GM18907 (cell line): ENCODE results near the gene DHH.

Experiments used
- ATAC-seq: cut with Tn5 transposase; IDR thresholded peaks from one replicate; pipeline ENCODE4 v1.9.1; 2021; ENCODE audit warnings: mild to moderate bottlenecking, moderate library complexity; ENCODE audit not compliant: unreplicated experiment

Gene DHH

DNA sequence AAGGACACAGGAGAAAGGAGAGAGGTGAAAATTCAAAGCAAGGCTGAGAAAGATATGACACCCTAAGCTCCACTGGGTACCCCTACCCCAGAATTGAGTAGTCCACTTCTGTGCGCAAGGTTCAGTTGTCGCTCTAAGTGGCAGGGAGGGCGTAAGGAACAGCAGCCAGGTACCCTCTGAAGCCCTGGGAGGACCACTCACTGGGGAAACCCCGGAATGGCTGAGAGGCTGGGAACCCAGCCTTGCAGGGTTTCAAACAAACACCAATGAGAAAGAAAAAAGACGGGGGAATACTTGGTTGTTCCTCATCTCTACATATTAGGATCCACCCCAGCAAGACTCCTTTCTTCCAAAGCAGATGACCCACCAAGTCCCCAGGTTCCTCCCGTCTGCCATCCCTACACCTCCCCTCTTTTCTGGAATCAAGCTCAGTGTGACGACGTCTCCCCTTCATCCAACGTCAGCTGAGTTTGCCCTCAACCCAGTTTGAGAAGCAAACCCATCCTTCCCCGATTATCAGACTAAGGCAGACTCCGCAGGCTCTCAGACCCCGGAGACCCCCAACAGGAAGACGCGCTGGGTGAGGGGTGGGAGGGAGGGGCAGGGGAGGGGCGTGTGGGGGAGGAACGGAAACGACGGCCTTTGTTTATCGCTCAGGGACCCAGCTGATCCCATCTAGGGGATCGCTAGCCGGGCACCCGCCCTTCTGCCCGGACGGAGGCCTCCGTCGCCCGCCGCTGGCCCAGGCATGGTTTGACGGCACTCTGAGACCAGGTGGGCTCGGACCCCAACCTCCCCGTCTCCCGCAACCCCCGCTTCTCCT lies 15.3 kb upstream of the DHH start:
- ATAC-seq, result no peak

DNA sequence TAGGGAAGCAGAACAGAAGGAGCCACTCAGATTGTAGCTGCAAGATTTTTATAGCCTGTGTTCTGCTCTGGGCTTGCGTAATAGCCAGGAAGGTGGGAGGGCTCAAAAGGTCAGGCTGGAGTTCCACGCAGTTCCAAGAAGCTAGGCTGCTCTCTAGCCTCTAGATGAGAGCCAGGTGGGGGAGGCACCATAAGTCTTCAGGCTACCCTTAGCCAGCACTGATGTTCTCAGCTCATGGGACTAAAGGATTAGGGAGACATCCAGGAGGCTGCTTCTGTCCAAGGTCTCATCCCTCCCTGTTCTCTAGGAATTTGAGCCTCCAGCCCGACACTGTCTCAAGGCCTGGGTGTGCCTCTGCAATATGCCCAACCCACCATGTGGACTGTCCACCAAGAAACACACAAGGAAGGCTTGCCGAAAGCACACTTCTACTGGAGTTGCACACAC lies 14.4 kb upstream of the DHH start:
- ATAC-seq, result no peak

DNA sequence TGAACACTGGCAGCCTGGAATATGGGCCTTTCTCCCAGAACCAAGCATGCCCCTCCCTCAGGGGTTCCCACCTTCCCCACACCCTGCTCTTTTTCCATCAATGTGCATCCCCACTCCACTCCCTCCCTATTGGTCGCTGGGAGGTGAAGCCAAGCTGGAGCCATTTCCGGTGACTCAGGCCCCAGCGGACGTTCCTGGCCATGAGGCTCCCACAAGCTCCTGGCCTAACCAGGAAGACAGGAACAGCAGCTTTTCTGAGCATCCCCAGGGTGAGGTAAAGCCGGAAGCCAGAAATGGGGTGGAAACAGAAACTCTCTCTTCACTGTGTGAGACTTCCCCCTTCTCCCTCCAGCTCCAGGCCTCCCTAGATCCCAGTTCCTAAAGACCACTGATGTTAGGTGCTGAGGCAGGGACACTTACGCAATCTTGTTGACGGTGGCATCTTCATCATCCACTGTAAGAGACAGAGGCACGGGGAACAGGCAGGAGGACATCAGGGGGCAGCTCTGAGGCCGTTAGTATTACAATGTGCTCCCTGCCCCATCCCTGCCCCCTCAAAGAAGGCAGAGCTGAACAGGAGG lies 11.0 kb upstream of the DHH start:
- no peak for ATAC-seq

DNA sequence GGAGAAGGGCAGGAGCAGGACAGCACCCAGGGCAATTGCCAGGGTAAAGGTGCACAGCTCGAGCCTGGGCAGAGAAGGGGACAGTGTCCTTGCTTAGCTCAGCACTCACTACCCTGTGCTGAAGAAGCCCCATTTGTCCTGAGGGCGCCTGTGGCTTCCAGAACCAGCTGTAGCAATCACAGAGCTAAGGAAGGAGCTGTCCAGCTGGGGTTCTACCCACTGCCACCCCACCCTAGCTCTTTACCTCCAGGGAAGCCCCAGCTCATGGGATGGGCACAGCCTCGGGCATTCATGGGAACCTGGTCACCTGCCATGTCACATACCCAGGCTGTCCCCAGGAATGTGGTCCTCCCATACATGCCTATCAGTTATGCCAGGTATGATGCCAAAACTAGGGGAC lies 10.2 kb upstream of the DHH start:
- no peak for ATAC-seq

DNA sequence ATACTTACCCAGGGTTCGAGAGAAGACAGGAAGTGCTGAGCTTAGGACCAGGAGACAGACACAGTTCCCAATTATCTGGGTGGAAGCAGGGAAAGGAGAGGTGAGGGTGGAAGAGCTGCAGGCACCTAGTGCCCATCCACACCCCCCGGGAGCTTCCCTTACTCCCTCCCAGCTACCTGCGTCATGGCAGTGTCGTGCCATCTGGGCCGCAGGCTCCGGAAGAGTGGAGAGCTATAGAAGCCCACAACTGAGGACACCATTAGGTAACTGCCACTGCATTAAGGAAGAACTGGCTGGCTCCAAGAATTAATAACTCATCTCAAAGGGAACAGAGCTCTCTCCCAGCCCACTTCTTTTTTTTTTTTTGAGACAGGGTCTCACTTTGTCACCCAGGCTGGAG lies 5.8 kb upstream of the DHH start:
- no peak for ATAC-seq

DNA sequence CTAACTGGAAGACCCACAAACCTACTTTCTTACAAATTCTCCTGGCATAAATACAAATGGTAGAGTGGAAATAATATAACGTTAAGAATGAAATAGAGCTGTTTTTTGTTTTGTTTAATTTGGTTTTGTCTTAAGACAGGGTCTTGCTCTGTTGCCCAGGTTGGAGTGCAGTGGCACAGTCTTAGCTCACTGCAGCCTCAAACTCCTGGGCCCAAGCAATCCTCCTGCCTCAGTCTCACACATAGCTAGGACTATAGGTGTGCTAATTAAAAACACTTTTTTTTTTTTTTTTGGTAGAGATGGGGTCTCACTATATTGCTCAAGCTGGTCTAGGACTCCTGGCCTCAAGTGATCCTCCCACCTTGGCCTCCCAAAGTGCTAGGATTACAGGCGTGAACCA lies 4.1 kb upstream of the DHH start:
- ATAC-seq, result no peak

DNA sequence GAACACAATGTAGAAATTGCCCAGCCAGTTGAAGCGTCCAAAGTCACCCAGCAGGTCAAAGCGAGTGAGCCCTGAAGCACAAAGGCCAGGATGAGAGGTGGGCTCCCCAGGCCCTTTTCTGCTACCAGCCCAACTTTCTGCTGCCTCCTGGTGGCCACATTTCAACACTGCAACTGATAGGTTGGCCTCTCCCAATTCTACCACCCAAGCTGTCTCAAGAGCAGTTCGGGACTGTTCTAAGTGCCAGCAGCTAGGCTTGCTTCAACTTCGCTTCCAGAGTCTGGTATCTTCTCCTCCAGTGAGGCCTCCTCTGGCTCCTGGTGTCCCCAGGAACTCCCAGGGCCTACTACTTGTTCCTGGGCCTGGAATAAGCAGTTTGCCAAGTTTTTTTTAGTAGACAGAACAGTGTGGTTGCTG lies 3.4 kb upstream of the DHH start:
- no peak for ATAC-seq

DNA sequence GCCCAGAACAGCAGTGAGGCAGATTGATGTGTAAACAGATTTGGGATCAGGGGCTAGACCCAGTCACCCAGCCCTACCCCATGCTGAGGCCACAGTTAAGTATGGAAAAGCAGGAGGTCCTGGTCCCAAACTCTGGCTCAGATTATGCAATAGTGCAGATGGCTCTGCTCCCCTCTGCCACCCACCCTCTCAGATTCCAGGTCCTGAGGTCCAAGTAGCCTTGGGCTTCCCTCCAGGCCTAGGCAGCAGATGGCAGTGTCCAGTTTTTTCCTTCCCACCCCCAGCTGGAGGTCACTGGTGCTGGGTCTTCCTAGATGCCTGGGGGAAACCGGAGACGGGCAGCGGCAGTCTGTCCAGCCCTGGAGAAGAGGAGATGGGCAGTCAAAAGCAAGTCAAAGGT lies 2.8 kb upstream of the DHH start:
- no peak for ATAC-seq

DNA sequence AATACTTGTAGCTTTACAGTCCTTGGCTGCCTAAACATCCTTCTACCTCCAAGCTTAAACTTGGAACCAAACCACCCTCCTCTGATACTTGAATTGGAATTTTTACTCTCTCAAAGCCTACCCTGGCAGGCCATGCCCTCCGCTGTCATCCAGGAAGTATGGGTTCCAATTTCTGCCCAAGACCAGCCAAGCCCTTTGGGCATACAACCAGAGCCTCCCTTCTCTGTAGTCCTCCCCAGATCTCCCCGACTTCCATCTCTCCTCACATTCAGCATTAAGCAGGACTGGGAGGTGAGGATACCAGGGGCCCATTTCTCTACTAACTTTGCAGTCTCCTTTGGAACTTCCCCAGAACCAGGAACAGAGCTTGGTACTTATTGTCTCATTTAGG lies 369 bp upstream of the DHH start:
- no peak for ATAC-seq

DNA sequence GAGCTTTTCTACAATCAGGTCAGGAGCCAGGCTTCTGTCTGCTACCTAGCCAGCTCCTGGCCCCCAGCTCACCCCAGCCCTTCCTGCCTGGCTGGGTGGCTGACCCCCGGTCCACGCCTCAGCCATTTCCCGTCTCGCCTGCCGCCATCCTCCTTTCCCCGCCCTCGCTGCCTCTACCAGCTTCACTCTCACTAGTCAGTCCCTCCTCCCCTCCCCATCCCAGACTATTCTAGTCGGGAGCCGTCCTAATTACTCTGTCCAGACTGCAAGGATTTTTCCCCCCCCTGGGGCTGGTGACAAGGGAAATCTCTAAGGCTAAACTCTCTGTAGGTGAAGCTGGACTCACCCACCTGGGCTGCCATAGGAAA lies 825 bp downstream of the DHH start:
- no peak for ATAC-seq

DNA sequence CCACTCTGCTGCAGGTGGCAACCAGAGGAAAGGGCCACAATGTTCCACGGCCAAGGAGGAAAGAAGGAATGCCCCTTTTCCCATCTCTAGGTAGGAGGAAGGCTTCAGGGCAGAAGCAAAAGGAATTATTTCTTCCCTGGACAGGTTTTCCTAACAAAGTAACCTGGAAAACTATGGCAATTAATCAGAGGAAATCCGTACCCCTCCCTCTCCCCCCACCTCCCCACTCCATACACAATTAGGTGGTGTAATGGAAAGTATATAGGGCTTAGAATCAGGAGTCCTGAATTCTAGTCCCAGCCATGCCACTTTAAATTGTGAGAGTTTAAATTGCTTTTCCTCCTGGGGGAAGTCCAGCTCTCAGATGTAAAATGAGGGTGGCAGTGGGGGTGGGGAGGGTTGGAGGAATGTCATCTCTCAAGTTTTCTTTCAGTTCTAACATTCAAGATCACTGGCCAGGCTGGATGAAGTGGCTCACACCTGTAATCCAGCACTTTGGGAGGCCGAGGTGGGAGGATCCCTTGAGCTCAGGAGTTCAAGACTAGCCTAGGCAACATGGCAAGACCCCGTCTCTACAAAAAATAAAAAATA lies 1.7 kb downstream of the DHH start:
- ATAC-seq, result no peak

DNA sequence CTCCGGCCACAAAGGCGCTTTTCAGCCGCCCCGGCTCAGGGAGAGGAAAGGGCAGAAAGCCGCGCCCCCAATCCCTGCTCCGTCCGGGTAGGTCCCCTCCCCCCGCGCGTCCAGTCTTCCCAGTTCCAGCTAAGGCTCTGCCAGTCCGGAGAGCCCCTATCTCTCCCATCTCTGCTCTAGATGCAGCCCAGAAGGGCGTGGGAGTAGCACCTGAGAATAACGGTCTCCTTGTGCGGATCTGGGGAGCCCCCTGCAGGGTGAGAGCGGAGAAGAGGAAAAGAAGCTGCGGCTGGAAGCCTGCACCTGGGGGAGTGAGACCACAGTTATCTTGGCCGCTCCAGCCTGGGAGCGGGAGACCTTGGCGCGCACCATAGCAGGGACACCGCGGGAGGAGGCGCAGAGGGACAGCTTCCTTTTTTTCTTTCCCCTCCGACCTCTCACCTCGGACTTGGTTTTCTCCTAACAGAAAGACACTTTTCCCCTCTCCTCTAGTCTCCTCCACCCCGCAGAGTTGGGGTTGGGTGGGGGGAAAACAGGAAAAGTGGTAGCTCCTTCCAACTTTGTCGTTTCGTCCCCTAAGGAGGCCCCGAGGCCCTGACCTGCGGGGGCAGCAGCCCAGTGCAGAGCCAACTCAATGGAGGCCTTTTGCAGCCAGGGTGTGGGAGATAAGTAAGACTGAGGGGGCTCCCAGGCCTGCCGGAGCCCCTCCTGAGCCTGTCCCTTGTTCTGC lies 2.4 kb downstream of the DHH start:
- no peak for ATAC-seq

DNA sequence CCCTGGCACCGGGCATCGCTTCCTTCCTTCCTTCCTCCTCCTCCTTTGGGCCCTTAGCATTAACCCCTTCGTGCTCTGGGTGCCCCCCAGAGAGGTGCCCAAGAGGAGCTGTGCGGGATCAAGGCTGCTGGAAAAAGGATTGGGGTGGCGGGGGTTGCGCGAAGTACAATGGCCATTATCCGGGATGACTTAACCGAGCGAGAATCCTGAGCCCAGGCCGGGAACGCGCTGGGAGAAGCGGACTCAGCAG lies 2.8 kb downstream of the DHH start:
- no peak for ATAC-seq

DNA sequence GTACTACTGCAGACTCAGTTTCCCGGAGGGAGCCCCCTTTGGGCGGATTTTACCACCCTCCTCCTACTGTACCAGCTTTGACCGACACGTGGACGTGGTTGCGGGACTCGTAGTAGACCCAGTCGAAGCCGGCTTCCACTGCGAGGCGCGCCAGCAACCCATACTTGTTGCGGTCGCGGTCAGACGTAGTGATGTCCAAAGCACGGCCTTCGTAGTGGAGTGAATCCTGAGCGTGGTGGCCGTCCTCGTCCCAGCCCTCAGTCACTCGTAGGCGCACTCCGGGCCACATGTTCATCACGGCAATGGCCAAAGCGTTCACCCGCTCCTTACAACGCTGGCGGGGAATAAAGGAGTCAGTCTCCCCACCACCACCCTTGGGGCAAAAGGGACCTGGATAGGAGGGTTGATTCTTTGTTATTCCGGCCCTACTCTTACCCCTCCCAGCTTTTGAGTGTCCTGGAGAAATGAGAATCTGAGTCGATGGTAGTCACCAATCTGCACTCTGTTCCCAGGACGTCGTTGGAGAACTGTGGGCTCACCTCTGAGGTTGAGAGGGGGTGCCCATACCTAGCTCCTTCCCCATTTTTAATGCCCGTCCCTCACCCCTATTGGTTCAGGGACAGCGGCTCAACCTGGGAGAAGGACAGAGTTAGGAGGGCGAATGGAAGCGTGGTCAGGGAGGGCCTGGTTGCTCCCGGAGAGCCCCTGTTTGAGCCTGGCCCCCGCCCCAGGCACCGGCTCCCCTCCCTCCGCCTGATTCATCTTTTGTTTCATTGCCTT lies 3.4 kb downstream of the DHH start:
- ATAC-seq, result no peak

DNA sequence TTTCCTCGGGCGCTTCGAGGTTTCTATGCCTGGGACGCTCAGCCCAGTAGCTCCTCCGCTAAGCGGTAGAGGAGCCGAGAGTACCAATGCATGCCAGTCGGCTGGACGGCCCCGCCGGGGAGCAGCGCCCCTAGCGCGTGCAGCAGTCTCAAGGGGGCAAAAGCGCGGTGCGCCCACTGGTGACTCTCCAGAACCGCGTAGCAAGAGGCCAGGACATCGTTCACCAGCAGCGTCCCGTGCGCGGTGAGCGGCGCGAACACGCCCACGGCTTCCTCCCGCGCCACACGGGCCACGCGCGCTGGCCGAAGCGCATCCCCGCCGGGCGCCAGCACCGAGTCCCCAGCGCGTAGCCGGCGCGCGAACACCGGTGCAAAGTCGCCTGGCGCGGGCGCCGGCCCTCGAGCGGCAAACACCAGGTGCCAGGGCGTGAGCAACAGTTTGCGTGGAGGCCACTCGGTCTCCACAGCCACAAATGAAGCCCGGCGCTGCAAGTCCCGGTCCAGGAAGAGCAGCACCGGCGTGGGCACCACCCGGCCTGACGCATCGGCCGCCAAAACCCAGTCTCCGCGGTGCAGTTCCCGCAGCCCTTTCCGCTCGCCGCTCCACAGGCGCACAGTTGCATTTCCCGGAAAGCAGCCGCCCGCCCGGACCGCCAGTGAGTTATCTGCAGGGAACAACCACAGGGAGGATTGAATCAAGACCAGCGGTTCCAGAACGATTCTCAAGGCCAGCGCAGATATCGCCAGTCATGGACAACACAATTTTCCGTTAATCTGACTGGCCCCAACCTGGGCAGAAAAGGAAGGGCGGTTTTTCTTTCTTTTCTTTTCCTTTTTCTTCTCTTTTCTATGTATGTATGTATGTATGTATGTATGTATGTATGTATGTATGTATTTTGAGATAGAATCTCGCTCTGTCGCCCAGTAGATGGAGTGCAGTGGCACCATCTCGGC lies 4.5 kb downstream of the DHH start:
- ATAC-seq, result no peak

DNA sequence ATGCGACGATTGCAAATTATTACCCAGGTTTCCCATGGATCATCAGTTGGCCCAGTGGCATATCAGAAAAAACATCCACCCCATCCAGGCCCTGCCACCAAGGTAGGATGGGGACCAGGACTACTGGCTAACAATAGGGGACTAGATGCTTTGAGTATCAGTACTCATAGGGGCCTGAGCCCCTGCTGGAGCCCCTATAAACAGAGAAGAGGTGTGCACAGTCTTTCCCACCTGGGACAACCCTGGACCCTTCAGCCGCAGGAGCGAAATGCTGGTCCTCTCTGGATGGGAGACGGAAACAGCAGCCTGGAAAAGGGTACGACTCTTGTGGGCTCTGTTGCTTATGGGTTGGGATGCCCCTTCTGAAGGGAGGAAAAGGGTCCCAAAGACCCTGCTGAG lies 5.7 kb downstream of the DHH start:
- no peak for ATAC-seq

DNA sequence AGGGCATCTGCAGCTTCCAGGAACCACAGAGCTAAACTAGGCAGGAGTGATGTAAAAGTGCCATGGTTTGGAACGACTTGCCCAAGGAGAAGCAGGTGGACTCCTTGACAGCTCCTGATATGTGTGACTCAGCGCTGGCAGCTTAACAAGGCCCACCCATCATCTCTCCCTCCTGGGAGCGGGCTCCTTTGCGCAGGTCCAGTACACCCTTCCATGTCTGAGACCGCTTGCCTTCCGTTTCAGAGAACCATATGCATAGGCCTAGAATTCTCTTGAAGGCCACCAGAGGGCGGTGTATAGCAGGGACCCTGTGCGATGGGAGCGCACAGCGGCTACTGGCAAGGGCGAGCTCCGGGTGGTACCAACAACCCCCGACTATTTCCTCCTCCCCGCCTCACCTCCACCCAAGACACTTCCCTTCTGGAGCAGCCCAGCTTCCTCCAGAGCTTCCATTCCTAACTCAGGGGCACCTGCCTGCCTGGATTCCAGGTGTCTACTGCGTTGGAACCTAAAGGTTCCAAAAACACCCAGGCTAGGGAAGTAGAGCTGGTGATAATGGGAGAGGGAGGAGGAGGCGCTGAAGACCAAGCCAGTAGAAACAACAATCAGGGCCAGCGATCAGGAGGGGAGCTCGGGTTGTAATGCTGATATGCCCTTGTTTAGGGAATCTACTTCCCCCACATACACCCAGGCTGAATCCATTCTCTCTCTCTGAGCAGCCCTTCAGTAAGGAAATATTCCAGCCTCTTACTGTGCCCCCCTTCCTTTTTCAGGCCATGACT lies 6.3 kb downstream of the DHH start:
- peak; percentile 80 for ATAC-seq

DNA sequence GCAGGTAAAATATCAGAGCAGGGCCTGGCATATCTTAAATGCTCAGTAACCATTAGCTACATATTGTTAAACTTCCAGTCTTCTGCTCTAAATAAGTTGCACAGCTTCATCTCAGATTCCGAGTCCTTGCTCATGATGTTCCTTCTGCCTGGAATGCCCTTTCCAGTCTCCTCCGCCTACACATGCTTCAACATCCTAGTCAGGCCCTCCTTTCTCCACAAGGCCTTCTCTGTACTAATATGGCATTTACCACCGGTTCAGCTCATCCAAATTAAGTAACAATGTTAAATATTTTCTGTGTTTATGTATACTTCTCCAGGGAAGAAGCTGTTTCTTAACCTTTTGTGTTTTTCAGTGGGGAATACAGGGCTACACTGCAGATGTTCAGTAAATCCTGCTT lies 8.5 kb downstream of the DHH start:
- ATAC-seq, result no peak

DNA sequence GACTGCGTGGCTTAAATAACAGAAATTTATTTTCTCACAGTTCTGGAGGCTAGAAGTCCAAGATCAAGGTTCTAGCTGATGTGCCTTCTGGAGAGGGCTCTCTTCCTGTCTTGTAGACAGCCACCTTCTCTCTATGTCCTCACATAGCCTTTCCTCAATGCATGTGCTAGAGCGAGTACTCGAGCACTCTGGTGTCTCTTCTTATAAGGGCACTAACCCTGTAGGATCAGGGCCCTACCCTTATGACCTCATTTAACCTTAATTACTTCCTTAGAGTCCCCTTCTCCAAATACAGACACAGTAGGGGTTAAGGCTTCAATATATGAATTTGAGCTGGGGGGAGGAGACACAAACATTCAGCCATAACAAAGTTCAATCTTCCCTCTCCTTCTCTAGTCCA lies 10.2 kb downstream of the DHH start:
- ATAC-seq, result no peak
